WI38 (cell line): ENCODE results near the gene CISD3.

Experiments used
- H3K4me3 ChIP-seq: 2 replicates; pipeline ENCODE4 v1.5.1; 2011; ENCODE audit warnings: low read depth, mild to moderate bottlenecking, control low read depth, low read length
- TF ChIP-seq, protein P1 (sequence below): IDR thresholded peaks from 2 replicates; pipeline ENCODE4 v1.5.1; 2012; ENCODE audit warnings: low read depth, mild to moderate bottlenecking, control low read depth, low read length

CISD3 gene

DNA sequence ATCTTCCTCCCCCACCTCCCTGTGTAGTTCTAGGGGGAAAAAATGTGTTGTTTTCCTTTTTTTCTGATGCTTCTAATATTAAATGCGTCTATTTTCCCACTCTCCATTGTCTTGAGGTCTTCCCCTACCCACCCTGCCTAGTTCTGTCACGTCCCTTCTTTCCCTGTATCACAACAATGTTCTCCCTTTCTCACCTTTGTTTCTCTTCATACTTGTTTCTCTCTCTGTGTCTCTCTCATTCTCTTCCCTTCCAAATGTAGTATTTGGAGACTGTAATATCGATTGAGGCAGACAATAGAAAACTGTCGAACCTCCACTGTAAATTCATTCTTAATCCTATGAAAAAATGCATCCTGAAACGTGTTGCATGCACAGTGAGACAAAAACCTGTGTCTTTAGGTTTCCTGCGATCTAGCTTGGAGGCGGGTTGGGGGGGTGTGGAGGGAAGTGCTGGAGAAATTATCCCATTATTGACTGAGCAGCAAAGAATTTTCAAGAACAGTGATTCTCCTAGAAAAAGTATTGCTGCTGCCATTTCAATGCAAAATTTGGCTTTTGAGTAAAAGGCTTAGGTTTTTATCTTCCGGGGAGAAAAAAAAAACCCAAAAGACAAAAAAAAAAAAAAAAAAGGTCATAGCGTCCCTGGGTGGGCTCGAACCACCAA is 21.1 kb downstream of the CISD3 start:
- TF ChIP-seq, protein P1, sequence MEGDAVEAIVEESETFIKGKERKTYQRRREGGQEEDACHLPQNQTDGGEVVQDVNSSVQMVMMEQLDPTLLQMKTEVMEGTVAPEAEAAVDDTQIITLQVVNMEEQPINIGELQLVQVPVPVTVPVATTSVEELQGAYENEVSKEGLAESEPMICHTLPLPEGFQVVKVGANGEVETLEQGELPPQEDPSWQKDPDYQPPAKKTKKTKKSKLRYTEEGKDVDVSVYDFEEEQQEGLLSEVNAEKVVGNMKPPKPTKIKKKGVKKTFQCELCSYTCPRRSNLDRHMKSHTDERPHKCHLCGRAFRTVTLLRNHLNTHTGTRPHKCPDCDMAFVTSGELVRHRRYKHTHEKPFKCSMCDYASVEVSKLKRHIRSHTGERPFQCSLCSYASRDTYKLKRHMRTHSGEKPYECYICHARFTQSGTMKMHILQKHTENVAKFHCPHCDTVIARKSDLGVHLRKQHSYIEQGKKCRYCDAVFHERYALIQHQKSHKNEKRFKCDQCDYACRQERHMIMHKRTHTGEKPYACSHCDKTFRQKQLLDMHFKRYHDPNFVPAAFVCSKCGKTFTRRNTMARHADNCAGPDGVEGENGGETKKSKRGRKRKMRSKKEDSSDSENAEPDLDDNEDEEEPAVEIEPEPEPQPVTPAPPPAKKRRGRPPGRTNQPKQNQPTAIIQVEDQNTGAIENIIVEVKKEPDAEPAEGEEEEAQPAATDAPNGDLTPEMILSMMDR: no peak

GRCh38 chr17:38751808-38752307 is 21.7 kb downstream of the CISD3 start:
- TF ChIP-seq, protein P1: no peak
- peak overlapping the region; percentile 97 for H3K4me3 ChIP-seq

More for the DNA sequence above, 21.1 kb downstream of the CISD3 start:
- H3K4me3 ChIP-seq: peak overlapping the region; percentile 44

DNA sequence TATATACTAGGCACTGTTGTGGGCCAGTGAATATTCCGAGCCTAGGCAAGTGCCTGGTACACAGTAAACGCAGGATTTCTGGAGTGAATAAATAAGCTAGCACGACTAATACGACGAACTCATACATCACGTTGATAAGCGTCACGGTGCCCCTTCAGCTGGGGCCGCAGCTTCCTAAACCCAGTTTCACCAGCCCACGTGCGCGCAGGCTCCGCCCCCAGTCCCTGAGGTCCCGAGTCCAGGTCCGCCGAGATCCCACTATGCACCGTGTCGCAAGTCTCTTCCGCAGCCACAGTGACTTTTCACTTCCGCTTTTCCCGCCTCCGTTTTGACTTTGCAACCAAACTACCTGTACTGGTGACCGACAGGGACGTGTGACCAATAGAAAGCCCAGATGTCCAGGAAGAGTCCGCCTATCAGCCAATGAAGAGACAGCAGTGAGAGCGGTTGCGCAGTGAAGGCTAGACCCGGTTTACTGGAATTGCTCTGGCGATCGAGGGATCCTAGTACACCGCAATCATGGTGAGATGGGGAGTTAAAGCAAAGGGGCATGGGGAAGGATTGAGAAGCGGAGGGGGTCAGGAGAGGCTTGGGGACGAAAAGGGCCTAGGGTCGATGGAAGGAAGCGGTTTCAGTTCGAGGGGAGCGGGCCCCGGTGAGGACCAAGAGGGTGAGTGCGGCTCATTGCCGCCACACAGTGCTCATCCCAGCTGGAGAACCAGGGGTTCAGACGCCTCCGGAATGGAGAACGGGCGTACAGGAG is 22.3 kb downstream of the CISD3 start, which contains the start of gene PSMB3:
Gene PSMB3 (plus strand): TSS at position 434 of the 763 bp plus-strand sequence. CDS start 86 bp downstream, at position 520.
- TF ChIP-seq, protein P1: no peak
- H3K4me3 ChIP-seq: peak within 1 kb of the TSS; percentile 97

DNA sequence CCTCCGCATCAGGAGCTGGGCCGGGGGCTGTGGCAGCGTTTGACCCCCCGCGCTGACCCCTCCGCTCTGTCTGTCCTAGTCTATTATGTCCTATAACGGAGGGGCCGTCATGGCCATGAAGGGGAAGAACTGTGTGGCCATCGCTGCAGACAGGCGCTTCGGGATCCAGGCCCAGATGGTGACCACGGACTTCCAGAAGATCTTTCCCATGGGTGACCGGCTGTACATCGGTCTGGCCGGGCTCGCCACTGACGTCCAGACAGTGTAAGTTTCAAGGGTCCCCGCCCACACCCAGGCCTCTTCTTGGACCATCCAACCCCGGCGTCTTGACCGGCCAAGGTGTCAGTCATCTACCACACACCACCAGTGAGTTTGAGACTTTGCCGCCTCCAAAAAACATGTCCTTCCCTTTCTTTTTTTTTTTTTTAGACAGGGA is 22.9 kb downstream of the CISD3 start:
- TF ChIP-seq, protein P1: no peak

GRCh38 chr17:38761612-38762011 is 31.5 kb downstream of the CISD3 start:
- TF ChIP-seq, protein P1: 0 out of 2 replicates have a peak, but pooled peaks have one; percentile 30
- H3K4me3 ChIP-seq: no peak overlapping the region

More for the DNA sequence above, 22.9 kb downstream of the CISD3 start:
- peak overlapping the region; percentile 97 for H3K4me3 ChIP-seq

GRCh38 chr17:38762231-38762630 is 32.1 kb downstream of the CISD3 start:
- TF ChIP-seq, protein P1: no peak
- H3K4me3 ChIP-seq: no peak overlapping the region
